ENCODE measurements around the gene TMEM191B.
"Not testable (repeated sequence)": the region's sequence is repeated elsewhere in the genome, so short reads cannot be mapped to it uniquely, and the experiment has no call there.

Gene TMEM191B

DNA sequence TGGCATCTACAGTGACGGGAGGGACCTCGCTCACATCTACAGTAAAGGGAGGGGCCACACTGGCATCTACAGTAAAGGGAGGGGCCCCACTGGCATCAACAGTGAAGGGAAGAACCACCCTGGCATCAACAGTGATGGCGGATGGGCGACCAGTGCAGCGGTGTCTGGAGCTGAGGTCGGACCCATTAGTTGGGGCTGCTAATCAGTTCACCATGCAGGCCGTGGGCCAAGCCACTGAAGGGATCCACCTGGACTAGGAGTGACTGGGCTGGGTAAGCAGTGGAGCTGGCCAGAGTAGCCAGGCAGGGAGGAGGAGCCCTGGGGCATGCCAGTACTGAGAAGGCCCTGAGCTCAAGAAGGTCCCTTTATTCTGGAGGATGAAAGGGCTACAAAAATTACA is 23.4 kb downstream of the TMEM191B start:
- H2BK5ac ChIP-seq (ENCODE audit: low read depth, low read length, poor library complexity); H3K9ac ChIP-seq (ENCODE audit: low read length): not testable (repeated sequence)

DNA sequence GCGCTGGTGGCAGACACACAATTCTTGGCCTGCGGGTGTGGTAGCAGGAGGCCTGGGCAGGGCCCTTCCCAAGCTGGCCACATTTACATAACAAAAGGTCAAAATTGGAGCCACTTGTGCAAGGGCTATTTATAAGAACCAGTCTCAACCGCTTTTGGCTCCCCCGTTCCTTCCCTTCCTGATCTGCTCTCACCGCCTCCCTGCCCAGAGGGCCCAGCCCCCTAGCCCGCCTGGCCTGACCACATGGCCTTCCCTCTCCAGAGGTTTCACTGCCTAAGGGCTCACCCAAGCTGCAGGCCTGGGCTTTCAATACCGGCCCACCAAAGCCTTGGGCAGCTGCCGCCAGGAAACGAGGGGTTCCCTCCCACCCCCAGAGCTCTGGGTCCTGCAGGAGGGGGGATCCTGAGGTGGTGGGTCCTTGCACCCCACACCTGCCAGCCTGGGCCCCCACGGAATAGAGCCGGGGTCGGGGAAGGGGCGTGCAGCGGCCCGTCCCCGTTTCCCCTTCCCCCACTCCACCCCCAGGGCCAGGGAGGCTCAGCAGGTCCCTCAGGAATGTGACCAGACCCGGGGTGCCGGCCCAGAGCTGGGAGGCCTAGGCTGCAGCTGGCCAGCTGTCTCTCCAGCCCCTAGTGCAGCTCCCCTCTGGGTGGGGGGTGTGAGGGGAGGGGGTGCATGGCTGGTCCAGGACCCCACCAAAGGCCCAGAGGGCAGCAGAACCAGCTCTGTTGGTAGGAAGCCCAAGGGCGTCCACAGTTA is 25.4 kb downstream of the TMEM191B start:
- not testable (repeated sequence) for H2BK12ac ChIP-seq (ENCODE audit: low read length); H2BK5ac ChIP-seq (ENCODE audit: low read depth, low read length, poor library complexity); H2AFZ ChIP-seq (ENCODE audit: insufficient read depth, low read length, poor library complexity); H3K14ac ChIP-seq (ENCODE audit: low read length); H2BK120ac ChIP-seq (ENCODE audit: insufficient read depth, low read length, poor library complexity); H4K12ac ChIP-seq (ENCODE audit: low read depth, low read length); H3K4me1 ChIP-seq (ENCODE audit: control insufficient read depth in 1 of 2, insufficient read depth in 2 of 2, low read length in 2 of 2); H3K9ac ChIP-seq (ENCODE audit: low read length); H3K23ac ChIP-seq (ENCODE audit: low read length); H3K9me3 ChIP-seq (ENCODE audit: insufficient read depth, low read depth, low read length); H4K8ac ChIP-seq (ENCODE audit: low read depth, low read length); H3K36me3 ChIP-seq (ENCODE audit: control insufficient read depth in 1 of 2, insufficient read depth in 2 of 2, low read length in 2 of 2); H3K79me2 ChIP-seq (ENCODE audit: control insufficient read depth, insufficient read depth, low read length, poor library complexity); H3K27ac ChIP-seq (ENCODE audit: low read depth, low read length); H3K4ac ChIP-seq (ENCODE audit: low read depth, low read length); H4K91ac ChIP-seq (ENCODE audit: low read depth, low read length); H3K4me2 ChIP-seq (ENCODE audit: low read length); H3K27me3 ChIP-seq (ENCODE audit: insufficient read depth, low read length); DNase-seq; H2AK5ac ChIP-seq (ENCODE audit: low read length); H3K18ac ChIP-seq (ENCODE audit: low read length); H3K79me1 ChIP-seq (ENCODE audit: low read length); H3K4me3 ChIP-seq (ENCODE audit: low read depth, low read length)
- no CpG with 5 or more reads among the region's 19 CpGs for WGBS (ENCODE audit: extremely low coverage, insufficient coverage, insufficient read length)

More for the DNA sequence above, 23.4 kb downstream of the TMEM191B start:
- not testable (repeated sequence) for H4K91ac ChIP-seq (ENCODE audit: low read depth, low read length); H3K4me3 ChIP-seq (ENCODE audit: low read depth, low read length); H3K79me2 ChIP-seq (ENCODE audit: control insufficient read depth, insufficient read depth, low read length, poor library complexity); H3K36me3 ChIP-seq (ENCODE audit: control insufficient read depth in 1 of 2, insufficient read depth in 2 of 2, low read length in 2 of 2); H2BK12ac ChIP-seq (ENCODE audit: low read length); H3K23ac ChIP-seq (ENCODE audit: low read length); H3K4me1 ChIP-seq (ENCODE audit: control insufficient read depth in 1 of 2, insufficient read depth in 2 of 2, low read length in 2 of 2); H3K79me1 ChIP-seq (ENCODE audit: low read length); H3K4ac ChIP-seq (ENCODE audit: low read depth, low read length); H3K27me3 ChIP-seq (ENCODE audit: insufficient read depth, low read length); H2BK120ac ChIP-seq (ENCODE audit: insufficient read depth, low read length, poor library complexity); H3K9me3 ChIP-seq (ENCODE audit: insufficient read depth, low read depth, low read length); H3K27ac ChIP-seq (ENCODE audit: low read depth, low read length); H3K18ac ChIP-seq (ENCODE audit: low read length); H3K14ac ChIP-seq (ENCODE audit: low read length); DNase-seq; H2AFZ ChIP-seq (ENCODE audit: insufficient read depth, low read length, poor library complexity); H2AK5ac ChIP-seq (ENCODE audit: low read length); H4K8ac ChIP-seq (ENCODE audit: low read depth, low read length); H4K12ac ChIP-seq (ENCODE audit: low read depth, low read length); H3K4me2 ChIP-seq (ENCODE audit: low read length)
- no CpG with 5 or more reads among the region's 7 CpGs for WGBS (ENCODE audit: extremely low coverage, insufficient coverage, insufficient read length)

DNA sequence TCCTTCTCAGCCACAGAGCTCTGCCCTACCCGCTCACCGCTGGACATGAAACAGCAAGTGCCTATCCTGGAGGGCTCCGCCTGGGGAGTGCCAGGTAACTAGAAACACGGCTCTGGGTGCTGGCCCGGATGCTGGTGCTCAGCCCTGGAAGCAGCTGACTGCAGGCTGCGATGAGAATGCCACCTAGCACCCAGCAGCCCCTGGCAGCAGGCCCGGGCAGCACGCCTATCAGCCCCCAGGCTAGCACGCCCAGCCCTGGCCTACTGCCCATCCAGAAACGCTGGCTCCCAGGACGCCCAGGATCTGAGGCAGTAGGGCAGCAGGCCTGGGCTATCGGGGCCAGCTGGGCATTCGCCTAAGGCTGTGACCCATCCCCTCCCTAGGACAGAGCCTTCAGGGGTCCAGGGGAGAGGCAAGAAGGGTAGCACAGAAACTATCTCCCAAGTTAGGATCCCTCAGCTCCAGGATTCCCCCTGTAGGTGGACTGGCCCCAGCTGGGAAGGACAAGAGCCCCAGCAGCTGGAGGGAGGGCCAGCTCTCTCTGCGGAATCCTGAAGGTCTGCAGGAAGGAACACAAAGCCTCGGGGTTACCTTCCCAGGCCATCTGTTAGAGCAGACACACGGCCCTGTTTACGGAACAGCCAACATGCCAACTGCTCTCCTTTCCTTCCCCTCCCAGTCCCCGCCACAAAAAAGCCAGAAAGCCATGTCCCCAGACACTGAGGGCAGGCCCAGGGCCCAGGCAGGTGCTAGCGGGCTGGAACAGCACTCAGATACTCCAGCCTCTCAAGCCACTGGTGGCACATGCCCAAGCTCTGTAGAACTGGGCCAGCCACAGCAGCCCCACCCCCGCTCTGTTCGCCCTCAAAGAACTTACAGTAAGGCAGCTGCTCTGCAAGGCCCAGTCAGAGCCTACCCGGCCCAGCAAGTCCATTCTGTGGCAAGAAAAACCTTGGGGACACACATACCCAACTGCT is 27.0 kb downstream of the TMEM191B start:
- H2AFZ ChIP-seq (ENCODE audit: insufficient read depth, low read length, poor library complexity); H3K23ac ChIP-seq (ENCODE audit: low read length); H3K4me2 ChIP-seq (ENCODE audit: low read length); H3K36me3 ChIP-seq (ENCODE audit: control insufficient read depth in 1 of 2, insufficient read depth in 2 of 2, low read length in 2 of 2); H4K91ac ChIP-seq (ENCODE audit: low read depth, low read length); DNase-seq; H3K79me1 ChIP-seq (ENCODE audit: low read length); H4K12ac ChIP-seq (ENCODE audit: low read depth, low read length); H3K9me3 ChIP-seq (ENCODE audit: insufficient read depth, low read depth, low read length); H3K14ac ChIP-seq (ENCODE audit: low read length); H3K4me1 ChIP-seq (ENCODE audit: control insufficient read depth in 1 of 2, insufficient read depth in 2 of 2, low read length in 2 of 2); H3K79me2 ChIP-seq (ENCODE audit: control insufficient read depth, insufficient read depth, low read length, poor library complexity); H3K18ac ChIP-seq (ENCODE audit: low read length); H2BK5ac ChIP-seq (ENCODE audit: low read depth, low read length, poor library complexity); H3K27me3 ChIP-seq (ENCODE audit: insufficient read depth, low read length); H3K9ac ChIP-seq (ENCODE audit: low read length); H2AK5ac ChIP-seq (ENCODE audit: low read length); H3K27ac ChIP-seq (ENCODE audit: low read depth, low read length); H3K4ac ChIP-seq (ENCODE audit: low read depth, low read length); H2BK12ac ChIP-seq (ENCODE audit: low read length); H2BK120ac ChIP-seq (ENCODE audit: insufficient read depth, low read length, poor library complexity); H3K4me3 ChIP-seq (ENCODE audit: low read depth, low read length); H4K8ac ChIP-seq (ENCODE audit: low read depth, low read length): not testable (repeated sequence)
- WGBS (ENCODE audit: extremely low coverage, insufficient coverage, insufficient read length) = no CpG with 5 or more reads among the region's 22 CpGs

DNA sequence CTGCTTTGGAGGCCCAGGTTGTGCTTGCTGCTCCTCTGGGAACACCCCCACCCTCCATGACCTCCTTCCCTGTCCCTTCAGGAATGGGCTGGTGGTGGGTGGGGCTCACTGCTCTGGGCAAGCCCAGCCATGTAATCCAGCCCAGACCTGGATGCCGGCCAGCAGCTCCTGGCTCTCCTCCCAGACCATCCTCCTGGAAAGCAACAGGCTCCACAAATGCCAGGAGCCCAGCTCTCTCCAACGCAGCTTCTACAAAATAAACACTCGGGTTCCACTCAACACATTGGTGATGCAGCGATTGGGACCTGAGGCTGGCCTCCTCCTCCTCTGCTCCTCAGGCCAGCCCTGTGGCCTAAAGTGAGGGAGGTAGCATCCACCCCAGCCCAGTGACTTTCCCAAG is 30.9 kb downstream of the TMEM191B start:
- not testable (repeated sequence) for H3K4me3 ChIP-seq (ENCODE audit: low read depth, low read length); H4K12ac ChIP-seq (ENCODE audit: low read depth, low read length); H3K14ac ChIP-seq (ENCODE audit: low read length); DNase-seq; H3K9ac ChIP-seq (ENCODE audit: low read length); H3K4me2 ChIP-seq (ENCODE audit: low read length); H2BK5ac ChIP-seq (ENCODE audit: low read depth, low read length, poor library complexity); H3K79me1 ChIP-seq (ENCODE audit: low read length); H4K91ac ChIP-seq (ENCODE audit: low read depth, low read length); H2BK12ac ChIP-seq (ENCODE audit: low read length); H3K27ac ChIP-seq (ENCODE audit: low read depth, low read length); H3K23ac ChIP-seq (ENCODE audit: low read length); H3K36me3 ChIP-seq (ENCODE audit: control insufficient read depth in 1 of 2, insufficient read depth in 2 of 2, low read length in 2 of 2); H3K79me2 ChIP-seq (ENCODE audit: control insufficient read depth, insufficient read depth, low read length, poor library complexity); H3K18ac ChIP-seq (ENCODE audit: low read length); H3K9me3 ChIP-seq (ENCODE audit: insufficient read depth, low read depth, low read length); H2AK5ac ChIP-seq (ENCODE audit: low read length); H3K4me1 ChIP-seq (ENCODE audit: control insufficient read depth in 1 of 2, insufficient read depth in 2 of 2, low read length in 2 of 2); H2BK120ac ChIP-seq (ENCODE audit: insufficient read depth, low read length, poor library complexity); H3K27me3 ChIP-seq (ENCODE audit: insufficient read depth, low read length); H3K4ac ChIP-seq (ENCODE audit: low read depth, low read length); H2AFZ ChIP-seq (ENCODE audit: insufficient read depth, low read length, poor library complexity); H4K8ac ChIP-seq (ENCODE audit: low read depth, low read length)
- WGBS (ENCODE audit: extremely low coverage, insufficient coverage, insufficient read length) = no CpG with 5 or more reads among the region's 4 CpGs

Data from trophoblast cell (in vitro differentiated cells and primary cell).